Measurements from ENCODE around the gene PCDHGA9. TPM values are rescaled to one million over a fixed set of nuclear protein-coding genes. Genes with fewer than 3 reads are reported as not detected.
"Not testable (repeated sequence)": the region's sequence is repeated elsewhere in the genome, so short reads cannot be mapped to it uniquely, and the experiment has no call there.

The PCDHGA9 gene
- total RNA-seq, 1 experiment from 2014 or later: 13.0 TPM

DNA sequence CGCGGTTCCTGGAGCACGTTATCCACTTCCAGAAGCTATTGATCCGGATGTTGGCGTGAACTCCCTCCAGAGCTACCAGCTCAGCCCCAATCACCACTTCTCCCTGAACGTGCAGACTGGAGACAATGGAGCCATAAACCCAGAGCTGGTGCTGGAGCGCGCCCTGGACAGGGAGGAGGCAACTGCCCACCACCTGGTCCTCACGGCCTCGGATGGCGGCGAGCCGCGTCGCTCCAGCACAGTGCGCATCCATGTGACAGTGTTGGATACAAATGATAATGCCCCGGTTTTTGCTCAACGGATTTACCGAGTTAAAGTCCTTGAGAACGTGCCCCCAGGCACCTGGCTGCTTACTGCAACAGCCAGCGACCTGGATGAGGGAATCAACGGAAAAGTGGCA lies 809 bp downstream of the PCDHGA9 start:
- Histone ChIP-seq H3K79me2 (ENCODE audit: low read length) (peaks cover 55% of the 10 kb centered on the region), H3K4me3 (ENCODE audit: low read length) (no peak overlapping the region), H4K20me1 (ENCODE audit: insufficient read depth, low read depth, low read length) (no peaks in the 10 kb centered on the region), H3K27me3 (ENCODE audit: low read length) (no peaks in the 10 kb centered on the region), H3K36me3 (ENCODE audit: insufficient read depth, low read length) (peaks cover 29% of the 10 kb centered on the region), H3K4me2 (ENCODE audit: low read depth, low read length, poor library complexity, severe bottlenecking) (no peak overlapping the region), H3K9ac (ENCODE audit: low read length) (no peak overlapping the region), H3K27ac (ENCODE audit: low read length) (no peak overlapping the region), H3K4me1 (ENCODE audit: low read length) (no peaks in the 10 kb centered on the region), H3K9me3 (ENCODE audit: low read length) (peaks cover 23% of the 10 kb centered on the region), H3K9me2 (replicated peaks; ENCODE audit: insufficient read depth, low read length) (no peaks in the 10 kb centered on the region), H2AFZ (ENCODE audit: low read length) (no peak overlapping the region)
- no peak for DNase-seq

DNA sequence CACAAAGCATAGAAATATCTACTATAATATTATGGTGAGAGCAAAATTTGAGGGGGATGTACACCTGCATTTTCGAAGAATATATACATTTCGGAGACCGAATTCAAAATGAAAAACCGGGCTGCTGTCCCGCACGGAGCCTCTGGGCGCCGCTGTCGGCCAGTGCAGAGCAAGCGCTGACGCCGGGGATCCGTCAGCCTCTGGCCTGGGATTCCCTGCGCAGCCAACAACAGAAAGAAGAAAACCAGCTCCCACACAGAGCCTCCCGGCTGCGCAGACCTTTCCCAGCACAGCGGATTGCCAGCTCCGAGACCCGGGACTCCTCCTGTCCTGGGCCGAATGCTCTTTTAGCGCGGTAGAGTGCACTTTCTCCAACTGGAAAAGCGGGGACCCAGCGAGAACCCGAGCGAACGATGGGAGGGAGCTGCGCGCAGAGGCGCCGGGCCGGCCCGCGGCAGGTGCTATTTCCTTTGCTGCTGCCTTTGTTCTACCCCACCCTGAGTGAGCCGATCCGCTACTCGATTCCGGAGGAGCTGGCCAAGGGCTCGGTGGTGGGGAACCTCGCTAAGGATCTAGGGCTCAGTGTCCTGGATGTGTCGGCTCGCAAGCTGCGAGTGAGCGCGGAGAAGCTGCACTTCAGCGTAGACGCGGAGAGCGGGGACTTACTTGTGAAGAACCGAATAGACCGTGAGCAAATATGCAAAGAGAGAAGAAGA lies 5.4 kb downstream of the PCDHGA9 start, which contains the start of gene PCDHGB6:
Gene PCDHGB6 (plus strand): TSS at position 232 of the 716 bp plus-strand sequence. CDS start 182 bp downstream, at position 414.
- not testable (repeated sequence) for H3K27ac ChIP-seq (ENCODE audit: low read length); H3K4me3 ChIP-seq (ENCODE audit: low read length); H2AFZ ChIP-seq (ENCODE audit: low read length); H3K4me1 ChIP-seq (ENCODE audit: low read length); H3K9me2 ChIP-seq (replicated peaks; ENCODE audit: insufficient read depth, low read length); DNase-seq; H3K9me3 ChIP-seq (ENCODE audit: low read length); H4K20me1 ChIP-seq (ENCODE audit: insufficient read depth, low read depth, low read length); H3K36me3 ChIP-seq (ENCODE audit: insufficient read depth, low read length); H3K4me2 ChIP-seq (ENCODE audit: low read depth, low read length, poor library complexity, severe bottlenecking); H3K9ac ChIP-seq (ENCODE audit: low read length); H3K27me3 ChIP-seq (ENCODE audit: low read length)
- peaks cover 37% of the 10 kb centered on the region for H3K79me2 ChIP-seq (ENCODE audit: low read length)

- DNase-seq: no peak
- H3K79me2 ChIP-seq (ENCODE audit: low read length): peaks cover 38% of the 10 kb centered on the region
- H3K9me2 ChIP-seq (replicated peaks; ENCODE audit: insufficient read depth, low read length): no peaks in the 10 kb centered on the region
- H3K4me1 ChIP-seq (ENCODE audit: low read length): peaks cover 3% of the 10 kb centered on the region; the same call in 1 of the 2 replicates
- no peak overlapping the region for H3K4me2 ChIP-seq (ENCODE audit: low read depth, low read length, poor library complexity, severe bottlenecking)
- peaks cover 7% of the 10 kb centered on the region for H3K9me3 ChIP-seq (ENCODE audit: low read length)
- no peak overlapping the region for H3K27ac ChIP-seq (ENCODE audit: low read length)
- no peaks in the 10 kb centered on the region for H3K27me3 ChIP-seq (ENCODE audit: low read length)
- no peak overlapping the region for H2AFZ ChIP-seq (ENCODE audit: low read length)
- no peak overlapping the region for H3K9ac ChIP-seq (ENCODE audit: low read length)
- peaks cover 25% of the 10 kb centered on the region for H3K36me3 ChIP-seq (ENCODE audit: insufficient read depth, low read length)
- H4K20me1 ChIP-seq (ENCODE audit: insufficient read depth, low read depth, low read length): no peaks in the 10 kb centered on the region
- H3K4me3 ChIP-seq (ENCODE audit: low read length): no peak overlapping the region
Observed at GRCh38 chr5:141409598-141410306, 7.2 kb downstream of the PCDHGA9 start.

DNA sequence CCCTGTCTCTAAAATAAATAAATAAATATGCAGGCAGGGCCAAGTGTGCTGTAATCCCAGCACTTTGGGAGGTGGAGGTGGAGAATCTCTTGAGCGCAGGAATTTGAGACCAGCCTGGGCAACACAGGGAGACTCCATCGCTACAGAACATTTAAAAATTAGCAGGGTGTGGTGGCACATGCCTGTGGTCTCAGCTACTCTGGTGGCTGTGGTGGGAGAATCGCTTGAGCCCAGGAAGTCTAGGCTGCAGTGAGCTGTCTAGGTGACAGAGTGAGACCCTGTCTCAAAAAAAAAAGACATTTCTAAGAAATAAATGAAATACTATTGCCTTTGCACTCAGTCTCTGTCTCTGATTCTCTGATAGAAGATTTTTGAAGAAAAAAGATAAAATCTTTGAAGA lies 9.0 kb downstream of the PCDHGA9 start:
- no peaks in the 10 kb centered on the region for H3K9me2 ChIP-seq (replicated peaks; ENCODE audit: insufficient read depth, low read length)
- peaks cover 3% of the 10 kb centered on the region; the same call in 1 of the 2 replicates for H3K4me1 ChIP-seq (ENCODE audit: low read length)
- H3K27ac ChIP-seq (ENCODE audit: low read length): 0 out of 2 replicates have a peak overlapping the region, but pooled peaks have one; percentile 18
- no peaks in the 10 kb centered on the region for H3K27me3 ChIP-seq (ENCODE audit: low read length)
- H3K9ac ChIP-seq (ENCODE audit: low read length): no peak overlapping the region
- H4K20me1 ChIP-seq (ENCODE audit: insufficient read depth, low read depth, low read length): no peaks in the 10 kb centered on the region
- H3K36me3 ChIP-seq (ENCODE audit: insufficient read depth, low read length): peaks cover 25% of the 10 kb centered on the region
- DNase-seq: no peak
- H3K4me2 ChIP-seq (ENCODE audit: low read depth, low read length, poor library complexity, severe bottlenecking): no peak overlapping the region
- no peak overlapping the region for H2AFZ ChIP-seq (ENCODE audit: low read length)
- peaks cover 7% of the 10 kb centered on the region for H3K9me3 ChIP-seq (ENCODE audit: low read length)
- H3K4me3 ChIP-seq (ENCODE audit: low read length): no peak overlapping the region
- peaks cover 23% of the 10 kb centered on the region for H3K79me2 ChIP-seq (ENCODE audit: low read length)

GRCh38 chr5:141412854-141413539 lies 10.4 kb downstream of the PCDHGA9 start, which contains the start of gene PCDHGA10:
Gene PCDHGA10 (plus strand): TSS chr5:141412987. CDS start chr5:141413176, 189 bp downstream.
- H3K4me3 ChIP-seq (ENCODE audit: low read length): no peak within 1 kb of the TSS
- no peak within 1 kb of the TSS for H3K9ac ChIP-seq (ENCODE audit: low read length)
- no peak within 1 kb of the TSS for H2AFZ ChIP-seq (ENCODE audit: low read length)

GRCh38 chr5:141413540-141414069 lies 11.0 kb downstream of the PCDHGA9 start:
- Histone ChIP-seq H3K4me1 (ENCODE audit: low read length) (peaks cover 3% of the 10 kb centered on the region; the same call in 1 of the 2 replicates), H3K9me3 (ENCODE audit: low read length) (peaks cover 6% of the 10 kb centered on the region; the same call in 1 of the 2 replicates), H3K4me3 (ENCODE audit: low read length) (no peak overlapping the region), H3K27me3 (ENCODE audit: low read length) (no peaks in the 10 kb centered on the region), H3K36me3 (ENCODE audit: insufficient read depth, low read length) (peaks cover 18% of the 10 kb centered on the region), H3K79me2 (ENCODE audit: low read length) (peaks cover 13% of the 10 kb centered on the region), H3K9ac (ENCODE audit: low read length) (no peak overlapping the region), H3K27ac (ENCODE audit: low read length) (no peak overlapping the region), H2AFZ (ENCODE audit: low read length) (no peak overlapping the region), H3K9me2 (replicated peaks; ENCODE audit: insufficient read depth, low read length) (no peaks in the 10 kb centered on the region), H3K4me2 (ENCODE audit: low read depth, low read length, poor library complexity, severe bottlenecking) (no peak overlapping the region), H4K20me1 (ENCODE audit: insufficient read depth, low read depth, low read length) (no peaks in the 10 kb centered on the region)
- no peak for DNase-seq

More at GRCh38 chr5:141412854-141413539, 10.4 kb downstream of the PCDHGA9 start, which contains the start of gene PCDHGA10:
- H3K9me2 ChIP-seq (replicated peaks; ENCODE audit: insufficient read depth, low read length): no peaks in the 10 kb centered on the region
- peaks cover 18% of the 10 kb centered on the region for H3K36me3 ChIP-seq (ENCODE audit: insufficient read depth, low read length)
- H4K20me1 ChIP-seq (ENCODE audit: insufficient read depth, low read depth, low read length): no peaks in the 10 kb centered on the region
- peaks cover 13% of the 10 kb centered on the region for H3K79me2 ChIP-seq (ENCODE audit: low read length)
- H3K4me2 ChIP-seq (ENCODE audit: low read depth, low read length, poor library complexity, severe bottlenecking): no peak within 1 kb of the TSS
- H3K27me3 ChIP-seq (ENCODE audit: low read length): no peaks in the 10 kb centered on the region
- no peaks in the 10 kb centered on the region; the same call in 1 of the 2 replicates for H3K9me3 ChIP-seq (ENCODE audit: low read length)
- DNase-seq: peak; percentile 90
- H3K4me1 ChIP-seq (ENCODE audit: low read length): peaks cover 3% of the 10 kb centered on the region; the same call in 1 of the 2 replicates
- H3K27ac ChIP-seq (ENCODE audit: low read length): 0 out of 2 replicates have a peak within 1 kb of the TSS, but pooled peaks have one; percentile 18

DNA sequence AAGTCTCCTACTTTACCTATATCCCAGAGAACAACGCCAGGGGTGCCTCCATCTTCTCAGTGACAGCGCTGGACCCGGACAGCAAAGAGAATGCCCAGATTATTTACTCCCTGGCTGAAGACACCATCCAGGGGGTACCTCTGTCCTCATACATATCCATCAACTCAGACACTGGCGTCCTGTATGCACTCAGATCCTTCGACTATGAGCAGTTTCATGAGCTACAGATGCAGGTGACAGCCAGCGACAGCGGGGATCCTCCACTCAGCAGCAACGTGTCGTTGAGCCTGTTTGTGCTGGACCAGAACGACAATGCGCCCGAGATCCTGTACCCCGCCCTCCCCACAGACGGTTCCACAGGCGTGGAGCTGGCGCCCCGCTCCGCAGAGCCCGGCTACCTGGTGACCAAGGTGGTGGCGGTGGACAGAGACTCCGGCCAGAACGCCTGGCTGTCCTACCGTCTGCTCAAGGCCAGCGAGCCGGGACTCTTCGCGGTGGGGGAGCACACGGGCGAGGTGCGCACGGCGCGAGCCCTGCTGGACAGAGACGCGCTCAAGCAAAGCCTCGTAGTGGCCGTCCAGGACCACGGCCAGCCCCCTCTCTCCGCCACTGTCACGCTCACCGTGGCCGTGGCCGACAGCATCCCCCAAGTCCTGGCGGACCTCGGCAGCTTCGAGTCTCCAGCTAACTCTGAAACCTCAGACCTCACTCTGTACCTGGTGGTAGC lies 12.1 kb downstream of the PCDHGA9 start:
- H3K27ac ChIP-seq (ENCODE audit: low read length); H3K9me2 ChIP-seq (replicated peaks; ENCODE audit: insufficient read depth, low read length); DNase-seq; H3K27me3 ChIP-seq (ENCODE audit: low read length); H3K4me3 ChIP-seq (ENCODE audit: low read length); H3K9me3 ChIP-seq (ENCODE audit: low read length); H3K4me1 ChIP-seq (ENCODE audit: low read length); H2AFZ ChIP-seq (ENCODE audit: low read length); H4K20me1 ChIP-seq (ENCODE audit: insufficient read depth, low read depth, low read length); H3K79me2 ChIP-seq (ENCODE audit: low read length); H3K9ac ChIP-seq (ENCODE audit: low read length); H3K4me2 ChIP-seq (ENCODE audit: low read depth, low read length, poor library complexity, severe bottlenecking): not testable (repeated sequence)
- peaks cover 18% of the 10 kb centered on the region for H3K36me3 ChIP-seq (ENCODE audit: insufficient read depth, low read length)
